Vagina (tissue), 2 donors: ENCODE results near the gene CEP128. TPM values are rescaled to one million over a fixed set of nuclear protein-coding genes. Genes with fewer than 3 reads are reported as not detected.

Source experiments
- DNase-seq, 2 donors: peaks; one replicate each; pipeline ENCODE4 v3.0.0-alpha.2; 2017; ENCODE audit errors: extremely low spot score in 2 of 2
- H3K27ac ChIP-seq: fragments of 200-600 bp; sonication (generic); one replicate; pipeline ENCODE4 v1.5.1; 2019
- H3K27me3 ChIP-seq: fragments of 200-600 bp; sonication (generic); one replicate; pipeline ENCODE4 v1.5.1; 2019
- H3K36me3 ChIP-seq, 2 donors: fragments of 200-600 bp; sonication (generic); one replicate each; pipeline ENCODE4 v1.5.1; 2017 to 2019
- H3K4me1 ChIP-seq: fragments of 200-600 bp; sonication (generic); one replicate; pipeline ENCODE4 v1.5.1; 2019
- H3K4me3 ChIP-seq, 2 donors: fragments of 200-600 bp; sonication (generic); 1 replicate in 1 of 2; 2 replicates in 1 of 2; pipeline ENCODE4 v1.5.1; 2016 to 2019
- H3K9me3 ChIP-seq: fragments of 200-600 bp; sonication (generic); one replicate; pipeline ENCODE4 v1.5.1; 2019
- POLR2A ChIP-seq, 2 donors: fragments of 450-650 bp; IDR thresholded peaks; one replicate each; pipeline ENCODE4 v1.6.1; 2017; ENCODE audit warnings: antibody characterized with exemption in 2 of 2, mild to moderate bottlenecking in 2 of 2, moderate library complexity in 2 of 2
- POLR2AphosphoS5 ChIP-seq, 2 donors: sonication (generic); formaldehyde crosslinking; IDR thresholded peaks; one replicate each; pipeline ENCODE4 v1.9.0; 2017; ENCODE audit warnings: antibody characterized with exemption in 2 of 2, mild to moderate bottlenecking in 2 of 2, low read depth in 1 of 2; ENCODE audit not compliant: insufficient read depth in 1 of 2
- intact Hi-C: fragments of 100-400 bp; cut with DNase I; formaldehyde crosslinking; loops from one replicate; pipeline ENCODE4 v1.15.1; 2023
- total RNA-seq: library from RNA; depleted of rRNA; stranded (reverse); fragments of >200 nt; gene quantifications from one replicate; pipeline ENCODE4 v1.2.3, GENCODE V29; 2016
- TF ChIP-seq, protein P1 (sequence below), 3 experiments: fragments of 450-650 bp in 2 of 3; fragments of 200-600 bp in 1 of 3; sonication (generic) in 1 of 3; IDR thresholded peaks; one replicate each; pipeline ENCODE4 v1.5.1; 2017 to 2019; ENCODE audit warnings: antibody characterized with exemption in 3 of 3, mild to moderate bottlenecking in 2 of 3, moderate library complexity in 2 of 3

The CEP128 gene
- total RNA-seq, 1 donor from 2014 or later: 6.6 TPM

DNA sequence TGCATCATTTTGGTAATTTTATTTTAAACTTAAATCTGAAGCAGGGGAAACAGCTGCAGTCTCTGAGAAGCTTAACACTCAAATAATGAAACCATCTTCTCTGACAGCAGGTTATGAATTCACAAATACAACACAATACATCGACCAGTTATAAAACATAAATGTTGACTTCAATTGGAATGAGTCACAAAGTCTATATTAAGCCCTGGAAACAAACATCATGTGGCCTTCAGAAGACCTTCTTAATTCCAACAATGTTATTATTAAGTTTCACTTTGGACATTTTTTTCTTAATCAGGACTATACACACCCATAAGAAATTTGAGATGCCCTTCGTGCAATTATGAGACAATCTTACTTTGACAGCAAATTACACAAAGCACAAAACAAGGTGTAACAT lies 68.9 kb downstream of the CEP128 start:
- no peaks in the 10 kb centered on the region for H3K27me3 ChIP-seq
- no peak for DNase-seq
- no peaks in the 10 kb centered on the region for H3K4me1 ChIP-seq
- H3K27ac ChIP-seq: no peak overlapping the region
- H3K36me3 ChIP-seq: peaks cover 0 to 9% of the 10 kb centered on the region in 2 donors
- intact Hi-C loops: no loop called here
- TF ChIP-seq, protein P1, sequence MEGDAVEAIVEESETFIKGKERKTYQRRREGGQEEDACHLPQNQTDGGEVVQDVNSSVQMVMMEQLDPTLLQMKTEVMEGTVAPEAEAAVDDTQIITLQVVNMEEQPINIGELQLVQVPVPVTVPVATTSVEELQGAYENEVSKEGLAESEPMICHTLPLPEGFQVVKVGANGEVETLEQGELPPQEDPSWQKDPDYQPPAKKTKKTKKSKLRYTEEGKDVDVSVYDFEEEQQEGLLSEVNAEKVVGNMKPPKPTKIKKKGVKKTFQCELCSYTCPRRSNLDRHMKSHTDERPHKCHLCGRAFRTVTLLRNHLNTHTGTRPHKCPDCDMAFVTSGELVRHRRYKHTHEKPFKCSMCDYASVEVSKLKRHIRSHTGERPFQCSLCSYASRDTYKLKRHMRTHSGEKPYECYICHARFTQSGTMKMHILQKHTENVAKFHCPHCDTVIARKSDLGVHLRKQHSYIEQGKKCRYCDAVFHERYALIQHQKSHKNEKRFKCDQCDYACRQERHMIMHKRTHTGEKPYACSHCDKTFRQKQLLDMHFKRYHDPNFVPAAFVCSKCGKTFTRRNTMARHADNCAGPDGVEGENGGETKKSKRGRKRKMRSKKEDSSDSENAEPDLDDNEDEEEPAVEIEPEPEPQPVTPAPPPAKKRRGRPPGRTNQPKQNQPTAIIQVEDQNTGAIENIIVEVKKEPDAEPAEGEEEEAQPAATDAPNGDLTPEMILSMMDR (IDR thresholded peaks at IDR 0.05): no peak
- TF ChIP-seq POLR2A (IDR thresholded peaks at IDR 0.05) (no peak), POLR2AphosphoS5 (IDR thresholded peaks at IDR 0.05; ENCODE audit: insufficient read depth in 1 of 2, low read depth in 1 of 2) (no peak)
- H3K9me3 ChIP-seq: peaks cover 6% of the 10 kb centered on the region
- no peak overlapping the region for H3K4me3 ChIP-seq

DNA sequence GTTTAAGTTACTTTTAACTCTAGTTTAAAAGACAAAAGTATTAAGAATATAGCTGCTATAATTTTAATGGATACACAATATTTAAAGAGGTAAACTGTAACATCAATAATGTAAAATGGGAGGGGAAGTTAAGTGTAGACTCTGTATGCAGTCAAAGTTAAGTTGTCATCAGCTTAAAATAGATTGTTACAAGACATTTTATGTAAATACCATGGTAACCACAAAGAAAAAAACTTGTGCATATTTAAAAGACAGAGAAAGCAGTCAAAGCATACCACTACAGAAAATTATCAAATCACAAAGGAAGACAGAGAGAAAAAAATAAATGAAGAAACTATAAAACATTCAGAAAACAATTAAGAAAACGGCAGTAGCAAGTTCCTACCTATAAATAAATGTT lies 73.3 kb downstream of the CEP128 start:
- Histone ChIP-seq H3K27ac (no peak overlapping the region), H3K9me3 (peaks cover 6% of the 10 kb centered on the region), H3K4me1 (no peaks in the 10 kb centered on the region), H3K4me3 (no peak overlapping the region), H3K36me3 (no peaks in the 10 kb centered on the region), H3K27me3 (no peaks in the 10 kb centered on the region)
- intact Hi-C loops: no loop called here
- TF ChIP-seq POLR2A (IDR thresholded peaks at IDR 0.05): no peak
- TF ChIP-seq, protein P1 (IDR thresholded peaks at IDR 0.05): no peak
- TF ChIP-seq POLR2AphosphoS5 (IDR thresholded peaks at IDR 0.05; ENCODE audit: insufficient read depth in 1 of 2, low read depth in 1 of 2): no peak
- DNase-seq: no peak

DNA sequence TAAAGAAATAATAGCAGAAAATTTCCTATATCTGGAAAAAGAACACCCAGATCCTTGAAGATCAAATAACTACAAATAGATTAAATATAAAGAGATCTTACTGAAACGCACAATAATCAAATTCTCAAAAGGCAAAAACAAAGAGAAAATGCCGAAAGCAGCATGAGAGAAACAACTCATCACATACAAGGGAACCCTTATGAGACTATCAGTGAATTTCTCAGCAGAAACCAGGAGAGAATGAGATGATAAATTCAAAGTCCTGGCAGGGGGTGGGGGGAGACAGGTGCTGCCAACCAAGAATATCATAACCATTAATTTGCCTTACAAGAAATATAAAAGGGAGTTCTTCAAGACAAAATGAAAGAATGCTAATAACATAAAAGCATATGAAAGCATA lies 73.7 kb downstream of the CEP128 start:
- H3K9me3 ChIP-seq: peaks cover 6% of the 10 kb centered on the region
- H3K36me3 ChIP-seq: no peaks in the 10 kb centered on the region
- DNase-seq: no peak
- no peak for TF ChIP-seq POLR2AphosphoS5 (IDR thresholded peaks at IDR 0.05; ENCODE audit: insufficient read depth in 1 of 2, low read depth in 1 of 2)
- no peak for TF ChIP-seq POLR2A (IDR thresholded peaks at IDR 0.05)
- TF ChIP-seq, protein P1 (IDR thresholded peaks at IDR 0.05): no peak
- H3K4me3 ChIP-seq: no peak overlapping the region
- no peak overlapping the region for H3K27ac ChIP-seq
- H3K27me3 ChIP-seq: no peaks in the 10 kb centered on the region
- no peaks in the 10 kb centered on the region for H3K4me1 ChIP-seq
- intact Hi-C loops: no loop called here

DNA sequence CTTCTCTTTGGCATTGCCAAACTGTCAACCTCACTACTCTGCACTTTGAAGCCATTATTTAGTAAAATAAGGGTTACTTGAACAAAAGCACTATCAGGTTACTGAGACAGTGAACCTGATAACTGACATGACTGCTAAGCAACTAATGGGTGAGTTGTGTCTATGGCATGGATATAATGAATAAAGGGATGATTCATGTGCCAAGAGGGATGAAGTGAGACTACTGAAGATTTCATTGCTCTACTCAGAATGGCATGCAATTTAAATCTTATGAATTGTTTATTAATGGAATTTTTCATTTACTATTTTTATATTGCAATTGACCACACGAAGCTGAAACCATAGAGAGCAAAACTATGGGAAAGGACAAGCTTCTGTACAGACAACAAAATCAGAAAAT lies 74.4 kb downstream of the CEP128 start:
- intact Hi-C loops: no loop called here
- no peak for DNase-seq
- Histone ChIP-seq H3K27ac (no peak overlapping the region), H3K36me3 (no peaks in the 10 kb centered on the region), H3K4me3 (no peak overlapping the region), H3K27me3 (no peaks in the 10 kb centered on the region), H3K9me3 (peaks cover 6% of the 10 kb centered on the region), H3K4me1 (no peaks in the 10 kb centered on the region)
- TF ChIP-seq, protein P1 (IDR thresholded peaks at IDR 0.05): no peak
- TF ChIP-seq POLR2A (IDR thresholded peaks at IDR 0.05): no peak
- TF ChIP-seq POLR2AphosphoS5 (IDR thresholded peaks at IDR 0.05; ENCODE audit: insufficient read depth in 1 of 2, low read depth in 1 of 2): no peak

DNA sequence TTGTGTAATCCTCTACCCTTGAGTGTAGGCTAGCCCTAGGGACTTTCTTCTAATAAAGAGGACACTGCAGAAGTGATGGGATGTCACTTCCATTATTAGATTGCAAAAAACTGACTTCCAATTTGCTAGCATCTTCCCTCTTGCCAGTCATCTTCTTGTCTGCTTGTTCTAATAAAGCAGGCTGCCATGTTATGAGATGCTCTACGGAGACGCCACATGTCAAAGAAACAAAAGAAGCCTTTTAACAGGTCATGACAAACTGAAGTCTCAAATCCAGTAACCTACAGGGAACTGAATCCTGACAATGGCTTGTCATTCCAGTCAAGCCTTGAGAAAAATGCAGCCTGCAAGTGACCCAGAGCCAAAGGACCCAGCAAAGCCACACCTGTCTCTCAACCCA lies 76.0 kb downstream of the CEP128 start:
- intact Hi-C loops: no loop called here
- Histone ChIP-seq H3K9me3 (peaks cover 6% of the 10 kb centered on the region), H3K36me3 (no peaks in the 10 kb centered on the region), H3K4me1 (no peaks in the 10 kb centered on the region), H3K27ac (no peak overlapping the region), H3K27me3 (no peaks in the 10 kb centered on the region), H3K4me3 (no peak overlapping the region)
- TF ChIP-seq POLR2AphosphoS5 (IDR thresholded peaks at IDR 0.05; ENCODE audit: insufficient read depth in 1 of 2, low read depth in 1 of 2): no peak
- TF ChIP-seq, protein P1 (IDR thresholded peaks at IDR 0.05): no peak
- TF ChIP-seq POLR2A (IDR thresholded peaks at IDR 0.05): no peak
- no peak for DNase-seq
